ENCODE measurements around the gene RALGAPA2. TPM values are rescaled to one million over a fixed set of nuclear protein-coding genes. Genes with fewer than 3 reads are reported as not detected.

RALGAPA2 gene
- total RNA-seq, 2 experiments from 2014 or later: 15.9 to 16.6 TPM

GRCh38 chr20:20517296-20517695 is 195.1 kb downstream of the RALGAPA2 start:
- no peak overlapping the region for H3K4me3 Mint-ChIP-seq
- intact Hi-C loops (cut with micrococcal nuclease): no loop called here

GRCh38 chr20:20513720-20514119 is 198.7 kb downstream of the RALGAPA2 start:
- POLR2A ChIA-PET: no interaction called here

More at GRCh38 chr20:20517296-20517695, 195.1 kb downstream of the RALGAPA2 start:
- DNase-seq: no peak
- H3K9me3 Mint-ChIP-seq: peaks cover 18% of the 10 kb centered on the region
- H3K4me1 Mint-ChIP-seq (ENCODE audit: low read depth): peaks cover 10% of the 10 kb centered on the region
- H3K27me3 Mint-ChIP-seq: no peaks in the 10 kb centered on the region
- H3K36me3 Mint-ChIP-seq: peaks cover 77% of the 10 kb centered on the region
- no peak overlapping the region for H3K27ac Mint-ChIP-seq
- POLR2A ChIA-PET: no interaction called here
- CTCF ChIA-PET: interaction anchor here (1.0 kb wide), 1 partner anchor 19 kb away, joined by 3 read pairs; no protein-coding TSS in a partner anchor

GRCh38 chr20:20505554-20505953 is 206.9 kb downstream of the RALGAPA2 start:
- DNase-seq: no peak
- H3K27me3 Mint-ChIP-seq: no peaks in the 10 kb centered on the region
- CTCF ChIA-PET: interaction anchor here (1.1 kb wide), 1 partner anchor 17 kb away, joined by 4 read pairs; no protein-coding TSS in a partner anchor
- intact Hi-C loops (cut with micrococcal nuclease): loop anchor here (1.0 to 2.0 kb wide), 2 partner anchors 8 to 15 kb away; no protein-coding TSS in a partner anchor
- peaks cover 41% of the 10 kb centered on the region for H3K36me3 Mint-ChIP-seq
- no peak overlapping the region for H3K4me3 Mint-ChIP-seq
- H3K4me1 Mint-ChIP-seq (ENCODE audit: low read depth): peaks cover 28% of the 10 kb centered on the region
- POLR2A ChIA-PET: no interaction called here
- H3K27ac Mint-ChIP-seq: no peak overlapping the region
- H3K9me3 Mint-ChIP-seq: no peaks in the 10 kb centered on the region

More at GRCh38 chr20:20513720-20514119, 198.7 kb downstream of the RALGAPA2 start:
- intact Hi-C loops (cut with micrococcal nuclease): no loop called here
- Mint-ChIP-seq H3K4me1 (ENCODE audit: low read depth) (peaks cover 3% of the 10 kb centered on the region), H3K9me3 (peaks cover 18% of the 10 kb centered on the region), H3K27ac (no peak overlapping the region), H3K27me3 (no peaks in the 10 kb centered on the region), H3K4me3 (no peak overlapping the region), H3K36me3 (peaks cover 77% of the 10 kb centered on the region)
- no peak for DNase-seq
- CTCF ChIA-PET: no interaction called here

GRCh38 chr20:20503777-20504530 is 208.5 kb downstream of the RALGAPA2 start:
- peak overlapping the region; percentile 54 for H3K27ac Mint-ChIP-seq
- no peaks in the 10 kb centered on the region for H3K9me3 Mint-ChIP-seq
- H3K4me1 Mint-ChIP-seq (ENCODE audit: low read depth): peaks cover 30% of the 10 kb centered on the region
- H3K27me3 Mint-ChIP-seq: no peaks in the 10 kb centered on the region
- ChIA-PET POLR2A (interaction anchor here (0.6 kb wide), 1 partner anchor 12 kb away, joined by 4 read pairs; no protein-coding TSS in a partner anchor), CTCF (no interaction called here)
- DNase-seq: no peak
- H3K36me3 Mint-ChIP-seq: peaks cover 40% of the 10 kb centered on the region
- no peak overlapping the region for H3K4me3 Mint-ChIP-seq
- intact Hi-C loops (cut with micrococcal nuclease): loop anchor here (2.0 kb wide), 1 partner anchor 13 kb away; no protein-coding TSS in a partner anchor

- intact Hi-C loops (cut with micrococcal nuclease): no loop called here
- no peak overlapping the region for H3K27ac Mint-ChIP-seq
- peaks cover 56% of the 10 kb centered on the region for H3K4me1 Mint-ChIP-seq (ENCODE audit: low read depth)
These were observed 211.3 kb downstream of the RALGAPA2 start for GRCh38 chr20:20501128-20501527.

GRCh38 chr20:20500312-20500711 is 212.1 kb downstream of the RALGAPA2 start:
- H3K36me3 Mint-ChIP-seq: peaks cover 48% of the 10 kb centered on the region
- H3K27me3 Mint-ChIP-seq: no peaks in the 10 kb centered on the region
- no peaks in the 10 kb centered on the region for H3K9me3 Mint-ChIP-seq
- intact Hi-C loops (cut with micrococcal nuclease): no loop called here
- H3K27ac Mint-ChIP-seq: no peak overlapping the region
- DNase-seq: no peak
- ChIA-PET POLR2A (interaction anchor here (1.2 kb wide), 1 partner anchor 12 kb away, joined by 3 read pairs; no protein-coding TSS in a partner anchor), CTCF (no interaction called here)
- no peak overlapping the region for H3K4me3 Mint-ChIP-seq
- peaks cover 62% of the 10 kb centered on the region for H3K4me1 Mint-ChIP-seq (ENCODE audit: low read depth)

More at GRCh38 chr20:20501128-20501527, 211.3 kb downstream of the RALGAPA2 start:
- peaks cover 48% of the 10 kb centered on the region for H3K36me3 Mint-ChIP-seq
- H3K27me3 Mint-ChIP-seq: no peaks in the 10 kb centered on the region
- H3K9me3 Mint-ChIP-seq: no peaks in the 10 kb centered on the region
- no peak overlapping the region for H3K4me3 Mint-ChIP-seq
- ChIA-PET CTCF (interaction anchor here (0.6 kb wide), 1 partner anchor 1445 kb away, joined by 3 read pairs; no protein-coding TSS in a partner anchor), POLR2A (interaction anchor here (0.9 to 1.2 kb wide), 3 partner anchors 13 to 88 kb away, joined by 3 to 7 read pairs (median 4); no protein-coding TSS in a partner anchor)
- no peak for DNase-seq

- no peak overlapping the region for H3K4me3 Mint-ChIP-seq
- no peak overlapping the region for H3K27ac Mint-ChIP-seq
- peaks cover 45% of the 10 kb centered on the region for H3K36me3 Mint-ChIP-seq
- H3K27me3 Mint-ChIP-seq: no peaks in the 10 kb centered on the region
- intact Hi-C loops (cut with micrococcal nuclease): loop anchor here (5.0 to 10.0 kb wide), 3 partner anchors 555 to 1058 kb away; no protein-coding TSS in a partner anchor
- no peak for DNase-seq
- H3K9me3 Mint-ChIP-seq: no peaks in the 10 kb centered on the region
- CTCF ChIA-PET: interaction anchor here (1.0 kb wide), 1 partner anchor 139 kb away, joined by 3 read pairs; no protein-coding TSS in a partner anchor
- H3K4me1 Mint-ChIP-seq (ENCODE audit: low read depth): peaks cover 61% of the 10 kb centered on the region
- POLR2A ChIA-PET: no interaction called here
These were observed 213.0 kb downstream of the RALGAPA2 start for GRCh38 chr20:20499439-20499838.

- ChIA-PET POLR2A (interaction anchor here (1.0 to 2.4 kb wide), 5 partner anchors 10 to 130 kb away, joined by 3 to 14 read pairs (median 4); no protein-coding TSS in a partner anchor), CTCF (interaction anchor here (0.6 to 2.6 kb wide), 6 partner anchors 10 to 138 kb away, joined by 3 to 10 read pairs (median 3); no protein-coding TSS in a partner anchor)
- Mint-ChIP-seq H3K36me3 (peaks cover 47% of the 10 kb centered on the region), H3K4me1 (ENCODE audit: low read depth) (peaks cover 62% of the 10 kb centered on the region), H3K27ac (peak overlapping the region; percentile 84), H3K9me3 (no peaks in the 10 kb centered on the region), H3K27me3 (no peaks in the 10 kb centered on the region), H3K4me3 (no peak overlapping the region)
- intact Hi-C loops (cut with micrococcal nuclease): loop anchor here (5.0 to 10.0 kb wide), 3 partner anchors 553 to 1059 kb away; no protein-coding TSS in a partner anchor
- DNase-seq: no peak
These were observed 214.2 kb downstream of the RALGAPA2 start for GRCh38 chr20:20498076-20498861.

- ChIA-PET POLR2A (interaction anchor here (0.9 to 2.4 kb wide), 7 partner anchors 9 to 129 kb away, joined by 3 to 14 read pairs (median 3); no protein-coding TSS in a partner anchor), CTCF (interaction anchor here (0.6 to 2.6 kb wide), 9 partner anchors 9 to 137 kb away, joined by 3 to 10 read pairs (median 3); no protein-coding TSS in a partner anchor)
- Mint-ChIP-seq H3K27ac (peak overlapping the region; percentile 84), H3K4me3 (peak overlapping the region; percentile 38), H3K36me3 (peaks cover 42% of the 10 kb centered on the region), H3K9me3 (no peaks in the 10 kb centered on the region), H3K4me1 (ENCODE audit: low read depth) (peaks cover 63% of the 10 kb centered on the region), H3K27me3 (no peaks in the 10 kb centered on the region)
- DNase-seq: peak; percentile 58
- intact Hi-C loops (cut with micrococcal nuclease): loop anchor here (1.0 to 10.0 kb wide), 8 partner anchors 8 to 1060 kb away; no protein-coding TSS in a partner anchor
These were observed 215.0 kb downstream of the RALGAPA2 start for GRCh38 chr20:20497242-20497978.

- intact Hi-C loops (cut with micrococcal nuclease): loop anchor here (2.0 to 10.0 kb wide), 4 partner anchors 135 to 1061 kb away; no protein-coding TSS in a partner anchor
- Mint-ChIP-seq H3K27me3 (no peaks in the 10 kb centered on the region), H3K27ac (peak overlapping the region; percentile 65), H3K9me3 (no peaks in the 10 kb centered on the region), H3K4me1 (ENCODE audit: low read depth) (peaks cover 70% of the 10 kb centered on the region), H3K4me3 (no peak overlapping the region), H3K36me3 (peaks cover 35% of the 10 kb centered on the region)
- ChIA-PET CTCF (interaction anchor here (1.3 to 2.0 kb wide), 3 partner anchors 23 to 44 kb away, joined by 3 to 6 read pairs (median 6); no protein-coding TSS in a partner anchor), POLR2A (interaction anchor here (0.9 to 2.4 kb wide), 3 partner anchors 28 to 83 kb away, joined by 3 to 8 read pairs (median 3); no protein-coding TSS in a partner anchor)
- DNase-seq: peak; percentile 50
These were observed 216.5 kb downstream of the RALGAPA2 start for GRCh38 chr20:20495729-20496503.
